ENCODE data around the gene PIWIL4. TPM values are rescaled to one million over a fixed set of nuclear protein-coding genes. Genes with fewer than 3 reads are reported as not detected.

The PIWIL4 gene
- total RNA-seq, 1 donor from 2014 or later: 0.78 TPM

- no peak for ATAC-seq (ENCODE audit: poor library complexity)
Measured at GRCh38 chr11:94669023-94669422, 101.9 kb downstream of the PIWIL4 start.

More at GRCh38 chr11:94669023-94669422, 101.9 kb downstream of the PIWIL4 start:
- intact Hi-C loops (cut with DNase I): no loop called here
- no peak for DNase-seq

Other genes starting within 250 kb of the PIWIL4 start
- gene GPR83, start 165.9 kb upstream of the PIWIL4 start, total RNA-seq: 0.27 TPM
- 6.4 TPM for gene MRE11, start 73.5 kb upstream of the PIWIL4 start, total RNA-seq
- gene ANKRD49, start 73.4 kb upstream of the PIWIL4 start, total RNA-seq: 4.6 TPM
- not detected for gene C11orf97, start 54.9 kb upstream of the PIWIL4 start, total RNA-seq
- 1.4 TPM for gene FUT4, start 23.4 kb upstream of the PIWIL4 start, total RNA-seq
- gene AMOTL1, start 201.0 kb downstream of the PIWIL4 start, total RNA-seq: 45.5 TPM